ENCODE measurements around the gene GRM1.
"Not testable (repeated sequence)": the region's sequence is repeated elsewhere in the genome, so short reads cannot be mapped to it uniquely, and the experiment has no call there.

GRM1 gene

GRCh38 chr6:146258206-146258605, 229.3 kb downstream of the GRM1 start:
- H3K36me3 ChIP-seq, result no peaks in the 10 kb centered on the region
- DNase-seq, result no peak

DNA sequence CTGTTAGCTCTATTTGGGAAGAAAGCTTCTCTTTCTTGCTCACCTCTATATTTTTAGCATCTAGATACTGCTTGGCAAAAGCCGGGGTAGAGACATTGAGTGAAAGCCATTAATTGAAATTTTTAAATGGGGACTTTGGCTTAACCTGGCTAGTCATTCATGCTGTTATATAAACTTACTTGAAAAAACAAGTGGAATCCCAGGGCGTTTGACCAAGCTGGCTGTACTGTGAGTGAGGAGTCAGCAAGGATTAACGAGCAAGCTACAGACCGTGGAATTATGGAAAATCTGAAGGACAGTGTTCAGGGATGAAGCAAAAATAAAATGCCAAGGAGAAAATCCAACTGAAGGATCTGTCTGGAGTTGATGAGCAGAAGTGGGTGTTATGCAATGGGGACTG, 232.0 kb downstream of the GRM1 start:
- DNase-seq, result no peak
- H3K27ac ChIP-seq, result no peak overlapping the region
- no peaks in the 10 kb centered on the region for H3K36me3 ChIP-seq
- H3K4me3 ChIP-seq (ENCODE audit: low read depth, low read length), result no peak overlapping the region
- H3K9me3 ChIP-seq (ENCODE audit: severe bottlenecking), result no peaks in the 10 kb centered on the region
- TF ChIP-seq CTCF (IDR thresholded peaks at IDR 0.05; ENCODE audit: low read depth, low read length), result no peak
- no peaks in the 10 kb centered on the region for H3K27me3 ChIP-seq (ENCODE audit: insufficient read depth, low read depth, severe bottlenecking)

More at GRCh38 chr6:146258206-146258605, 229.3 kb downstream of the GRM1 start:
- no peak overlapping the region for H3K4me3 ChIP-seq (ENCODE audit: low read depth, low read length)
- no peaks in the 10 kb centered on the region for H3K9me3 ChIP-seq (ENCODE audit: severe bottlenecking)
- H3K27ac ChIP-seq, result no peak overlapping the region
- H3K27me3 ChIP-seq (ENCODE audit: insufficient read depth, low read depth, severe bottlenecking), result no peaks in the 10 kb centered on the region
- TF ChIP-seq CTCF (IDR thresholded peaks at IDR 0.05; ENCODE audit: low read depth, low read length), result no peak

DNA sequence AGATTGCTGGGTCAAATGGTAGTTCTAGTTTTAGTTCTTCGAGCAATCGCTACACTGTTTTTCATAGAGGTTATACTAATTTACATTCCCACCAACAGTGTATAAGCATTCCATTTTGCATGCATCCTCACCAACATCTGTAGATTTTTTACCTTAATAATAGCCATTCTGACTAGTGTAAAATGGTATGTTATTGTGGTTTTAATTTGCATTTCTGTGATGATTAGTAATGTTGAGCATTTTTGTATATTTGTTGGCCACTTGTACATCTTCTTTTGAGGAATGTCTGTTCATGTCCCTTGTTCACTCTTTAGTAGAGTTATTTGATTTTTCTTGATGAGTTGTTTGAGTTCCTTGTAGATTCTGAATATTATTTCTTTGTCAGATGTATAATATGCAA, 236.2 kb downstream of the GRM1 start:
- no peak for TF ChIP-seq CTCF (IDR thresholded peaks at IDR 0.05; ENCODE audit: low read depth, low read length)
- Histone ChIP-seq H3K27ac (no peak overlapping the region), H3K27me3 (ENCODE audit: insufficient read depth, low read depth, severe bottlenecking) (no peaks in the 10 kb centered on the region), H3K36me3 (no peaks in the 10 kb centered on the region), H3K4me3 (ENCODE audit: low read depth, low read length) (no peak overlapping the region), H3K9me3 (ENCODE audit: severe bottlenecking) (no peaks in the 10 kb centered on the region)
- no peak for DNase-seq

- Histone ChIP-seq H3K27me3 (ENCODE audit: insufficient read depth, low read depth, severe bottlenecking) (no peaks in the 10 kb centered on the region), H3K9me3 (ENCODE audit: severe bottlenecking) (no peaks in the 10 kb centered on the region), H3K27ac (no peak overlapping the region), H3K36me3 (no peaks in the 10 kb centered on the region), H3K4me3 (ENCODE audit: low read depth, low read length) (no peak overlapping the region)
- DNase-seq, result peak; percentile 22
- no peak for TF ChIP-seq CTCF (IDR thresholded peaks at IDR 0.05; ENCODE audit: low read depth, low read length)
Measured at GRCh38 chr6:146267447-146267846, 238.6 kb downstream of the GRM1 start.

- H3K36me3 ChIP-seq, result no peaks in the 10 kb centered on the region
- no peak overlapping the region for H3K27ac ChIP-seq
- no peak for TF ChIP-seq CTCF (IDR thresholded peaks at IDR 0.05; ENCODE audit: low read depth, low read length)
- no peak overlapping the region for H3K4me3 ChIP-seq (ENCODE audit: low read depth, low read length)
- no peak for DNase-seq
- H3K27me3 ChIP-seq (ENCODE audit: insufficient read depth, low read depth, severe bottlenecking), result no peaks in the 10 kb centered on the region
- H3K9me3 ChIP-seq (ENCODE audit: severe bottlenecking), result no peaks in the 10 kb centered on the region
Measured at GRCh38 chr6:146267946-146268345, 239.1 kb downstream of the GRM1 start.

- no peak for TF ChIP-seq CTCF (IDR thresholded peaks at IDR 0.05; ENCODE audit: low read depth, low read length)
- Histone ChIP-seq H3K27ac (no peak overlapping the region), H3K9me3 (ENCODE audit: severe bottlenecking) (no peaks in the 10 kb centered on the region), H3K4me3 (ENCODE audit: low read depth, low read length) (no peak overlapping the region), H3K36me3 (no peaks in the 10 kb centered on the region), H3K27me3 (ENCODE audit: insufficient read depth, low read depth, severe bottlenecking) (no peaks in the 10 kb centered on the region)
- DNase-seq, result no peak
Measured at GRCh38 chr6:146269482-146269881, 240.6 kb downstream of the GRM1 start.

GRCh38 chr6:146271163-146271562, 242.3 kb downstream of the GRM1 start:
- H3K27me3 ChIP-seq (ENCODE audit: insufficient read depth, low read depth, severe bottlenecking); H3K9me3 ChIP-seq (ENCODE audit: severe bottlenecking); DNase-seq; H3K36me3 ChIP-seq; H3K4me3 ChIP-seq (ENCODE audit: low read depth, low read length); H3K27ac ChIP-seq: not testable (repeated sequence)
